ENCODE results near the gene F7. TPM values are rescaled to one million over a fixed set of nuclear protein-coding genes. Genes with fewer than 3 reads are reported as not detected.

F7 gene
- total RNA-seq, 1 experiment from 2014 or later, result 0.26 TPM

GRCh38 chr13:113124211-113124970 lies 18.8 kb downstream of the F7 start:
- Mint-ChIP-seq H3K9me3 (no peaks in the 10 kb centered on the region), H3K4me3 (no peak overlapping the region), H3K36me3 (no peaks in the 10 kb centered on the region), H3K27ac (no peak overlapping the region), H3K4me1 (peaks cover 17% of the 10 kb centered on the region), H3K27me3 (ENCODE audit: low read depth) (no peaks in the 10 kb centered on the region; the same call in 1 of the 2 replicates)
- DNase-seq (ENCODE audit: low spot score) (no peak), ATAC-seq (no peak)
- ChIA-PET POLR2A (no interaction called here), CTCF (interaction anchor here (0.6 to 2.8 kb wide), 5 partner anchors 34 to 193 kb away, joined by 3 to 14 read pairs (median 3); partner anchors contain the start of gene CUL4A)
- TF ChIP-seq GABPB1 (CRISPR knock-in tag; IDR thresholded peaks at IDR 0.05), result no peak
- no peak for TF ChIP-seq ZNF138 (CRISPR knock-in tag; conservative IDR thresholded peaks at IDR 0.05)
- TF ChIP-seq ZNF121 (CRISPR knock-in tag; IDR thresholded peaks at IDR 0.05), result no peak
- TF ChIP-seq MAX (CRISPR knock-in tag; IDR thresholded peaks at IDR 0.05), result no peak
- no peak for TF ChIP-seq JAZF1 (CRISPR knock-in tag; IDR thresholded peaks at IDR 0.05)

DNA sequence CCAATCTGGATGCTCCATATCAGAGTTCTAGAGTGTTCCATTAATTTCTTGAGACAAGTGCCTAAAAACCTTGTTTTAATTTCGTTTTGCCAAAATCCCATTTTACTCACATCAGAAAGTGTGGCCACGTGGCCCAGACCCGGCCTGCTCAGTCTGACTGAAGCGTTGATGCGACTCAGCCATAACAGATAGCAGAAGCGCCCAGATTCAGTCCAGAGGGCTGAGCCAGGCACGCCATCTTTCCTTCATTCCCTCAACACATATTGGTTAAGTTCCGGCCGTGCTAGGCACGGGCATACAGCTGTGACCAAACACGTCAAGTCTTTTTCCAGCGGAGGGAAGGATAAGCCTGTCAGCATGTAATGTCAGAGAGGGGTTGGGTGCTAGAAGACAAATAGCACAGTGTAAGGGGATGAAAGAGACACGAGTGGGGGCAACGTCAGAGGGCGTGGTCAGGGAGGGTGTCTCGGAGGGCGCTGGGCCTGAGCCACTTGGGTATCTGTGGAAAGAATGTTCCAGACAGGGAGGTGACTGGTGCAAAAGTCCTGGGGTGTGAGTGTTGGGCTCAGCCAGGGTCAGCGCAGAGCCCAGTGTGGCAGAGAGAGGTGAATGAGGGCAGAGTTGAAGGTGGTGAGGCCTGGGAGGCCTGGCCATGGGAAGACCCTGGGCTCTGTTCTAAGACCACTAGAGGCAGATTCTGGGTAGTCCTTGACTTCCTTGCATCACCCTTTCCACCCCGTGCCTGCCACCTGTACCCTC lies 20.1 kb downstream of the F7 start:
- H3K27me3 Mint-ChIP-seq (ENCODE audit: low read depth), result no peaks in the 10 kb centered on the region; the same call in 1 of the 2 replicates
- H3K4me3 Mint-ChIP-seq, result no peak overlapping the region
- ChIA-PET POLR2A (no interaction called here), CTCF (interaction anchor here (1.8 kb wide), 1 partner anchor 96 kb away, joined by 5 read pairs; no protein-coding TSS in a partner anchor)
- no peak for ATAC-seq
- DNase-seq (ENCODE audit: low spot score), result no peak
- peaks cover 18% of the 10 kb centered on the region for H3K4me1 Mint-ChIP-seq
- H3K9me3 Mint-ChIP-seq, result no peaks in the 10 kb centered on the region
- no peaks in the 10 kb centered on the region for H3K36me3 Mint-ChIP-seq
- no peak overlapping the region for H3K27ac Mint-ChIP-seq
- no peak for TF ChIP-seq ZNF423 (CRISPR knock-in tag; IDR thresholded peaks at IDR 0.05)
- TF ChIP-seq, protein P1, sequence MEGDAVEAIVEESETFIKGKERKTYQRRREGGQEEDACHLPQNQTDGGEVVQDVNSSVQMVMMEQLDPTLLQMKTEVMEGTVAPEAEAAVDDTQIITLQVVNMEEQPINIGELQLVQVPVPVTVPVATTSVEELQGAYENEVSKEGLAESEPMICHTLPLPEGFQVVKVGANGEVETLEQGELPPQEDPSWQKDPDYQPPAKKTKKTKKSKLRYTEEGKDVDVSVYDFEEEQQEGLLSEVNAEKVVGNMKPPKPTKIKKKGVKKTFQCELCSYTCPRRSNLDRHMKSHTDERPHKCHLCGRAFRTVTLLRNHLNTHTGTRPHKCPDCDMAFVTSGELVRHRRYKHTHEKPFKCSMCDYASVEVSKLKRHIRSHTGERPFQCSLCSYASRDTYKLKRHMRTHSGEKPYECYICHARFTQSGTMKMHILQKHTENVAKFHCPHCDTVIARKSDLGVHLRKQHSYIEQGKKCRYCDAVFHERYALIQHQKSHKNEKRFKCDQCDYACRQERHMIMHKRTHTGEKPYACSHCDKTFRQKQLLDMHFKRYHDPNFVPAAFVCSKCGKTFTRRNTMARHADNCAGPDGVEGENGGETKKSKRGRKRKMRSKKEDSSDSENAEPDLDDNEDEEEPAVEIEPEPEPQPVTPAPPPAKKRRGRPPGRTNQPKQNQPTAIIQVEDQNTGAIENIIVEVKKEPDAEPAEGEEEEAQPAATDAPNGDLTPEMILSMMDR (IDR thresholded peaks at IDR 0.05), result no peak
- TF ChIP-seq NFATC4 (CRISPR knock-in tag; IDR thresholded peaks at IDR 0.05), result no peak
- no peak for TF ChIP-seq NR3C1 (CRISPR knock-in tag; conservative IDR thresholded peaks at IDR 0.05; ENCODE audit: low read depth)
- TF ChIP-seq TEAD1 (CRISPR knock-in tag; IDR thresholded peaks at IDR 0.05), result no peak
- TF ChIP-seq CBFB (CRISPR knock-in tag; IDR thresholded peaks at IDR 0.05; ENCODE audit: low read depth), result no peak
- TF ChIP-seq, protein P2, sequence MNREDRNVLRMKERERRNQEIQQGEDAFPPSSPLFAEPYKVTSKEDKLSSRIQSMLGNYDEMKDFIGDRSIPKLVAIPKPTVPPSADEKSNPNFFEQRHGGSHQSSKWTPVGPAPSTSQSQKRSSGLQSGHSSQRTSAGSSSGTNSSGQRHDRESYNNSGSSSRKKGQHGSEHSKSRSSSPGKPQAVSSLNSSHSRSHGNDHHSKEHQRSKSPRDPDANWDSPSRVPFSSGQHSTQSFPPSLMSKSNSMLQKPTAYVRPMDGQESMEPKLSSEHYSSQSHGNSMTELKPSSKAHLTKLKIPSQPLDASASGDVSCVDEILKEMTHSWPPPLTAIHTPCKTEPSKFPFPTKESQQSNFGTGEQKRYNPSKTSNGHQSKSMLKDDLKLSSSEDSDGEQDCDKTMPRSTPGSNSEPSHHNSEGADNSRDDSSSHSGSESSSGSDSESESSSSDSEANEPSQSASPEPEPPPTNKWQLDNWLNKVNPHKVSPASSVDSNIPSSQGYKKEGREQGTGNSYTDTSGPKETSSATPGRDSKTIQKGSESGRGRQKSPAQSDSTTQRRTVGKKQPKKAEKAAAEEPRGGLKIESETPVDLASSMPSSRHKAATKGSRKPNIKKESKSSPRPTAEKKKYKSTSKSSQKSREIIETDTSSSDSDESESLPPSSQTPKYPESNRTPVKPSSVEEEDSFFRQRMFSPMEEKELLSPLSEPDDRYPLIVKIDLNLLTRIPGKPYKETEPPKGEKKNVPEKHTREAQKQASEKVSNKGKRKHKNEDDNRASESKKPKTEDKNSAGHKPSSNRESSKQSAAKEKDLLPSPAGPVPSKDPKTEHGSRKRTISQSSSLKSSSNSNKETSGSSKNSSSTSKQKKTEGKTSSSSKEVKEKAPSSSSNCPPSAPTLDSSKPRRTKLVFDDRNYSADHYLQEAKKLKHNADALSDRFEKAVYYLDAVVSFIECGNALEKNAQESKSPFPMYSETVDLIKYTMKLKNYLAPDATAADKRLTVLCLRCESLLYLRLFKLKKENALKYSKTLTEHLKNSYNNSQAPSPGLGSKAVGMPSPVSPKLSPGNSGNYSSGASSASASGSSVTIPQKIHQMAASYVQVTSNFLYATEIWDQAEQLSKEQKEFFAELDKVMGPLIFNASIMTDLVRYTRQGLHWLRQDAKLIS (CRISPR knock-in tag; IDR thresholded peaks at IDR 0.05; ENCODE audit: borderline replicate concordance), result no peak
- TF ChIP-seq NFYB (CRISPR knock-in tag; conservative IDR thresholded peaks at IDR 0.05; ENCODE audit: low read depth), result no peak
- TF ChIP-seq, protein P3, sequence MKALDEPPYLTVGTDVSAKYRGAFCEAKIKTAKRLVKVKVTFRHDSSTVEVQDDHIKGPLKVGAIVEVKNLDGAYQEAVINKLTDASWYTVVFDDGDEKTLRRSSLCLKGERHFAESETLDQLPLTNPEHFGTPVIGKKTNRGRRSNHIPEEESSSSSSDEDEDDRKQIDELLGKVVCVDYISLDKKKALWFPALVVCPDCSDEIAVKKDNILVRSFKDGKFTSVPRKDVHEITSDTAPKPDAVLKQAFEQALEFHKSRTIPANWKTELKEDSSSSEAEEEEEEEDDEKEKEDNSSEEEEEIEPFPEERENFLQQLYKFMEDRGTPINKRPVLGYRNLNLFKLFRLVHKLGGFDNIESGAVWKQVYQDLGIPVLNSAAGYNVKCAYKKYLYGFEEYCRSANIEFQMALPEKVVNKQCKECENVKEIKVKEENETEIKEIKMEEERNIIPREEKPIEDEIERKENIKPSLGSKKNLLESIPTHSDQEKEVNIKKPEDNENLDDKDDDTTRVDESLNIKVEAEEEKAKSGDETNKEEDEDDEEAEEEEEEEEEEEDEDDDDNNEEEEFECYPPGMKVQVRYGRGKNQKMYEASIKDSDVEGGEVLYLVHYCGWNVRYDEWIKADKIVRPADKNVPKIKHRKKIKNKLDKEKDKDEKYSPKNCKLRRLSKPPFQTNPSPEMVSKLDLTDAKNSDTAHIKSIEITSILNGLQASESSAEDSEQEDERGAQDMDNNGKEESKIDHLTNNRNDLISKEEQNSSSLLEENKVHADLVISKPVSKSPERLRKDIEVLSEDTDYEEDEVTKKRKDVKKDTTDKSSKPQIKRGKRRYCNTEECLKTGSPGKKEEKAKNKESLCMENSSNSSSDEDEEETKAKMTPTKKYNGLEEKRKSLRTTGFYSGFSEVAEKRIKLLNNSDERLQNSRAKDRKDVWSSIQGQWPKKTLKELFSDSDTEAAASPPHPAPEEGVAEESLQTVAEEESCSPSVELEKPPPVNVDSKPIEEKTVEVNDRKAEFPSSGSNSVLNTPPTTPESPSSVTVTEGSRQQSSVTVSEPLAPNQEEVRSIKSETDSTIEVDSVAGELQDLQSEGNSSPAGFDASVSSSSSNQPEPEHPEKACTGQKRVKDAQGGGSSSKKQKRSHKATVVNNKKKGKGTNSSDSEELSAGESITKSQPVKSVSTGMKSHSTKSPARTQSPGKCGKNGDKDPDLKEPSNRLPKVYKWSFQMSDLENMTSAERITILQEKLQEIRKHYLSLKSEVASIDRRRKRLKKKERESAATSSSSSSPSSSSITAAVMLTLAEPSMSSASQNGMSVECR (CRISPR knock-in tag; IDR thresholded peaks at IDR 0.05; ENCODE audit: borderline replicate concordance), result no peak
- TF ChIP-seq SMAD3 (CRISPR knock-in tag; IDR thresholded peaks at IDR 0.05; ENCODE audit: borderline replicate concordance), result no peak
- TF ChIP-seq ZNF138 (CRISPR knock-in tag; conservative IDR thresholded peaks at IDR 0.05), result no peak
- no peak for TF ChIP-seq ZNF512 (CRISPR knock-in tag; IDR thresholded peaks at IDR 0.05; ENCODE audit: borderline replicate concordance)
- no peak for TF ChIP-seq FOXJ3 (CRISPR knock-in tag; IDR thresholded peaks at IDR 0.05; ENCODE audit: borderline replicate concordance)
- TF ChIP-seq ZNF396 (CRISPR knock-in tag; IDR thresholded peaks at IDR 0.05; ENCODE audit: borderline replicate concordance), result no peak
- TF ChIP-seq, protein P4, sequence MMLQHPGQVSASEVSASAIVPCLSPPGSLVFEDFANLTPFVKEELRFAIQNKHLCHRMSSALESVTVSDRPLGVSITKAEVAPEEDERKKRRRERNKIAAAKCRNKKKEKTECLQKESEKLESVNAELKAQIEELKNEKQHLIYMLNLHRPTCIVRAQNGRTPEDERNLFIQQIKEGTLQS (CRISPR knock-in tag; conservative IDR thresholded peaks at IDR 0.05), result no peak
- no peak for TF ChIP-seq TCF7 (CRISPR knock-in tag; IDR thresholded peaks at IDR 0.05; ENCODE audit: low read depth)
- no peak for TF ChIP-seq ZNF219 (CRISPR knock-in tag; IDR thresholded peaks at IDR 0.05; ENCODE audit: borderline replicate concordance)

Measured in WTC11 (cell line).